HepG2 (cell line): ENCODE data around the gene PEAK1. TPM values are rescaled to one million over a fixed set of nuclear protein-coding genes. Genes with fewer than 3 reads are reported as not detected.

Experiments used
- ATAC-seq: fragments of 200-7000 bp; cut with Tn5 transposase; 3 replicates; pipeline ENCODE4 v1.9.1; 2020; ENCODE audit warnings: mild to moderate bottlenecking, moderate library complexity
- BruUV-seq: library from RNA; stranded (reverse); fragments of 400-500 nt; replicated peaks from 2 replicates; lab custom pipeline; 2021; lab: Mats Ljungman, UMichigan
- CTCF ChIA-PET: fragments of 300-600 bp; formaldehyde crosslinking; extraction: SDS; loops from one replicate; lab custom pipeline; 2021; ENCODE audit warnings: low total read pairs, inconsistent platforms, low intra/inter-chr PET ratio; lab: Yijun Ruan, JAX
- POLR2A ChIA-PET: fragments of 350-600 bp; sonication (Branson Sonifier 250); formaldehyde crosslinking; loops from one replicate; lab custom pipeline; 2020; ENCODE audit warnings: antibody characterized with exemption, inconsistent platforms; lab: Yijun Ruan, JAX
- DNase-seq: peaks from one replicate; pipeline ENCODE4 v3.0.0-alpha.2; 2015; ENCODE audit warnings: low spot score
- FAIRE-seq: peaks from 3 replicates; lab custom pipeline; 2011; peaks lifted over from hg19 to GRCh38; lab: Jason Lieb, UNC
- H2AFZ ChIP-seq: one replicate; pipeline ENCODE4 v1.6.1; 2011; ENCODE audit warnings: low read length, inconsistent platforms
- H3K27ac ChIP-seq: fragments of 300-600 bp; 3 replicates; pipeline ENCODE4 v1.8.0; 2011; ENCODE audit warnings: mixed run types, mild to moderate bottlenecking, mixed read lengths, low read length, inconsistent platforms; ENCODE audit not compliant: insufficient read depth; ENCODE audit errors: extremely low read length
- H3K27me3 ChIP-seq, 2 experiments: fragments of 200-600 bp in 1 of 2; 2 replicates in 1 of 2; 3 replicates in 1 of 2; pipeline versions ENCODE4 v1.6.0 to v1.8.0; 2011; ENCODE audit warnings: low read length in 2 of 2, mild to moderate bottlenecking in 2 of 2, moderate library complexity in 2 of 2, inconsistent platforms in 1 of 2; ENCODE audit not compliant: insufficient read depth in 2 of 2, control insufficient read depth in 1 of 2
- H3K36me3 ChIP-seq, 2 experiments: fragments of 200-600 bp in 1 of 2; replicated peaks in 1 of 2; 2 replicates in 1 of 2; 3 replicates in 1 of 2; pipeline versions ENCODE4 v1.5.1 to v1.8.0; 2011; ENCODE audit warnings: low read length in 2 of 2, inconsistent platforms in 1 of 2; ENCODE audit not compliant: insufficient read depth in 2 of 2, control insufficient read depth in 1 of 2
- H3K4me1 ChIP-seq: 2 replicates; pipeline ENCODE4 v1.5.1; 2012; ENCODE audit warnings: low read length, inconsistent platforms; ENCODE audit not compliant: insufficient read depth
- H3K4me2 ChIP-seq: 2 replicates; pipeline ENCODE4 v1.6.0; 2011; ENCODE audit warnings: low read depth, low read length, inconsistent platforms
- H3K4me3 ChIP-seq, 3 experiments: fragments of 200-600 bp in 1 of 3; sonication (generic), shearing (Covaris generic) in 1 of 3; replicated peaks in 1 of 3; 2 replicates each; pipeline ENCODE4 v1.5.1; 2011 to 2016; ENCODE audit warnings: low read length in 3 of 3, inconsistent platforms in 2 of 3, low read depth in 2 of 3, mild to moderate bottlenecking in 2 of 3, control low read depth in 1 of 3, mixed read lengths in 1 of 3; ENCODE audit not compliant: insufficient read depth in 1 of 3
- H3K79me2 ChIP-seq: one replicate; pipeline ENCODE4 v1.6.1; 2011; ENCODE audit warnings: low read length, inconsistent platforms; ENCODE audit not compliant: insufficient read depth
- H3K9ac ChIP-seq: 2 replicates; pipeline ENCODE4 v1.6.0; 2011; ENCODE audit warnings: mild to moderate bottlenecking, low read depth, low read length, inconsistent platforms; ENCODE audit not compliant: insufficient read depth
- H3K9me3 ChIP-seq: 2 replicates; pipeline ENCODE4 v1.5.1; 2012; ENCODE audit warnings: mild to moderate bottlenecking, low read length
- H4K20me1 ChIP-seq: 2 replicates; pipeline ENCODE4 v1.6.0; 2011; ENCODE audit warnings: inconsistent platforms, mild to moderate bottlenecking, low read length, moderate library complexity; ENCODE audit not compliant: insufficient read depth
- JDP2 ChIP-seq: sonication (generic); formaldehyde crosslinking; IDR thresholded peaks from 2 replicates; pipeline ENCODE4 v1.8.1; 2022; ENCODE audit warnings: missing genetic modification reagents, borderline replicate concordance
- NFE2L2 ChIP-seq: fragments of 150-350 bp; IDR thresholded peaks from 2 replicates; pipeline ENCODE4 v1.6.1; 2014; ENCODE audit warnings: low read length
- REST ChIP-seq, 2 experiments: IDR thresholded peaks; 2 replicates each; pipeline ENCODE4 v1.6.1; 2011 to 2012; ENCODE audit warnings: low read length in 2 of 2, borderline replicate concordance in 1 of 2, low read depth in 1 of 2, mild to moderate bottlenecking in 1 of 2, moderate library complexity in 1 of 2
- STAT6 ChIP-seq: sonication (generic); formaldehyde crosslinking; IDR thresholded peaks from 2 replicates; pipeline ENCODE4 v1.4.0; 2020; ENCODE audit warnings: missing genetic modification reagents, mild to moderate bottlenecking, borderline replicate concordance
- ZNF672 ChIP-seq: sonication (generic); formaldehyde crosslinking; IDR thresholded peaks from 2 replicates; pipeline ENCODE4 v1.8.1; 2022; ENCODE audit warnings: missing genetic modification reagents
- ZNF773 ChIP-seq: sonication (generic); formaldehyde crosslinking; IDR thresholded peaks from 2 replicates; pipeline ENCODE4 v1.4.0; 2020; ENCODE audit warnings: missing genetic modification reagents, borderline replicate concordance
- WGBS: methylation state at CpG from one replicate; pipeline ENCODE4 v1.1.6; 2017; ENCODE audit warnings: low lambda C conversion rate; 5-methylcytosine and 5-hydroxymethylcytosine counted together
- in situ Hi-C: cut with HindIII; loops from 2 replicates; pipeline ENCODE4 v1.10.0; 2017; ENCODE audit warnings: low pct_unique_long_range_greater_than_20kb; ENCODE audit not compliant: extremely low pct_ligation_motif_present
- intact Hi-C: fragments of 100-400 bp; cut with micrococcal nuclease; formaldehyde crosslinking; loops from one replicate; pipeline ENCODE4 v1.10.0; 2022; ENCODE audit not compliant: unreplicated experiment
- polyA plus RNA-seq, 8 experiments: library from polyadenylated mRNA; depleted of rRNA in 3 of 8; stranded (reverse) in 7 of 8; unstranded in 1 of 8; fragments of >200 nt; fragmentation: Illumina TruSeq in 4 of 8; extraction: Trizol in 4 of 8; gene quantifications; 2 replicates each; pipeline versions ENCODE4 v1.2.1 to v1.2.3, GENCODE V29; 2011 to 2016; ENCODE audit warnings: low read depth in 4 of 8, missing spikeins in 1 of 8, mixed read lengths in 1 of 8; ENCODE audit not compliant: insufficient read depth in 1 of 8
- total RNA-seq, 5 experiments: library from RNA; depleted of rRNA; stranded (reverse); fragments of >200 nt; fragmentation: Illumina TruSeq; extraction: Trizol; gene quantifications; 2 replicates each; pipeline ENCODE4 v1.2.3, GENCODE V29; 2016; ENCODE audit warnings: low read depth in 1 of 5
- TF ChIP-seq, protein P1 (sequence below): sonication (generic); formaldehyde crosslinking; IDR thresholded peaks from 2 replicates; pipeline ENCODE4 v1.5.0; 2020; ENCODE audit warnings: missing genetic modification reagents

PEAK1 gene
- total and polyA plus RNA-seq, 2 of the 13 experiments (the other 11 are each of a cell fraction or from before 2014, with no cell fraction given), result 6.0 to 6.6 TPM

- CTCF ChIA-PET, result no interaction called here
- FAIRE-seq, result no peak
- in situ Hi-C loops, result no loop called here
- DNase-seq, result no peak
- Histone ChIP-seq H3K9me3 (no peaks in the 10 kb centered on the region), H3K36me3 (no peaks in the 10 kb centered on the region), H3K9ac (no peak overlapping the region), H3K4me2 (no peak overlapping the region), H3K27ac (no peak overlapping the region), H3K79me2 (no peaks in the 10 kb centered on the region)
- no peak for TF ChIP-seq STAT6
- TF ChIP-seq NFE2L2, result peak; percentile 26; the same call in 1 of the 2 replicates
- TF ChIP-seq ZNF773 (CRISPR knock-in tag), result no peak
- TF ChIP-seq JDP2 (CRISPR knock-in tag), result no peak
- TF ChIP-seq, all 625 proteins: peak for 1
- no peak overlapping the region for H2AFZ ChIP-seq
- H4K20me1 ChIP-seq, result no peaks in the 10 kb centered on the region
- intact Hi-C loops, result no loop called here
- no peak overlapping the region for H3K4me3 ChIP-seq
- peaks cover 6% of the 10 kb centered on the region for H3K4me1 ChIP-seq
- H3K27me3 ChIP-seq, result no peaks in the 10 kb centered on the region
- WGBS, result 96% methylated on average over 2 of the region's 2 CpGs
- BruUV-seq, result no TSS peak
- ATAC-seq, result no peak
- POLR2A ChIA-PET, result no interaction called here
These were observed 114.0 kb downstream of the PEAK1 start for GRCh38 chr15:77305953-77306352.

DNA sequence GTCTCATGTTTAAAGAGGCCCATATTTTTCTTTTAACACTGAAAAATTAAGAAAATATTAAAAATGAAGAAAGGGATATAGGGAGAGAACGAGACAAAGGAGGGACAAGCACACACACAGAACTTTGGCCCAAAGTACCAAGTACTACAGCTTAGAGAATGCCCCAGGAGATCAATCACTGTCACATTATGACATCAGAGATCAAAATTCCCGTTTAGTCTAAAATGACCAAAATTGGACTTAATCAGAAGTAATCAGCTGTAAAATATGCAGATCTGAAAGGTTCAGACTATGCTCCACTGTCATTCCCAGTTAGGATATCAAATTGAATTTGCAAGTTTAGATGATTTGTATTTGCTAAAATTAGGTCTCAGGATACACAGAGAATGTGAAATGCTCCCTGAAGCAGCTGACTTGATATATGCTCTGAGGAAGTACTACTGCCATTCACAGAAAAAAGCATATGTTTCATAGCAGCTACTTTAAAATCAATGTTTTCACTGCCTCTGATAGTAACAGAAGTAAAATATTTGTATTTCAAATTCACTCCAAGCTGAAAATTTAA lies 123.0 kb downstream of the PEAK1 start:
- TF ChIP-seq ZNF672 (CRISPR knock-in tag), result no peak
- TF ChIP-seq, protein P1, sequence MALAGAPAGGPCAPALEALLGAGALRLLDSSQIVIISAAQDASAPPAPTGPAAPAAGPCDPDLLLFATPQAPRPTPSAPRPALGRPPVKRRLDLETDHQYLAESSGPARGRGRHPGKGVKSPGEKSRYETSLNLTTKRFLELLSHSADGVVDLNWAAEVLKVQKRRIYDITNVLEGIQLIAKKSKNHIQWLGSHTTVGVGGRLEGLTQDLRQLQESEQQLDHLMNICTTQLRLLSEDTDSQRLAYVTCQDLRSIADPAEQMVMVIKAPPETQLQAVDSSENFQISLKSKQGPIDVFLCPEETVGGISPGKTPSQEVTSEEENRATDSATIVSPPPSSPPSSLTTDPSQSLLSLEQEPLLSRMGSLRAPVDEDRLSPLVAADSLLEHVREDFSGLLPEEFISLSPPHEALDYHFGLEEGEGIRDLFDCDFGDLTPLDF, result no peak
- no peak for TF ChIP-seq REST (IDR thresholded peaks at IDR 0.05; ENCODE audit: borderline replicate concordance in 1 of 2, low read depth in 1 of 2, low read length in 2 of 2)
- no peak overlapping the region for H2AFZ ChIP-seq
- no peak for DNase-seq
- POLR2A ChIA-PET, result no interaction called here
- H3K9ac ChIP-seq, result no peak overlapping the region
- no peak overlapping the region for H3K4me2 ChIP-seq
- no peaks in the 10 kb centered on the region for H3K9me3 ChIP-seq
- in situ Hi-C loops (no loop called here), intact Hi-C loops (no loop called here)
- peaks cover 13% of the 10 kb centered on the region for H3K4me1 ChIP-seq
- CTCF ChIA-PET, result no interaction called here
- FAIRE-seq, result no peak
- no peak overlapping the region for H3K4me3 ChIP-seq
- no peaks in the 10 kb centered on the region for H3K36me3 ChIP-seq
- H3K27ac ChIP-seq, result no peak overlapping the region
- BruUV-seq, result no TSS peak
- no peaks in the 10 kb centered on the region for H4K20me1 ChIP-seq
- ATAC-seq, result no peak
- H3K27me3 ChIP-seq, result no peaks in the 10 kb centered on the region
- WGBS, result 94% methylated on average over 2 of the region's 2 CpGs
- no peaks in the 10 kb centered on the region for H3K79me2 ChIP-seq
